ENCODE data around the gene SBNO2. TPM values are rescaled to one million over a fixed set of nuclear protein-coding genes. Genes with fewer than 3 reads are reported as not detected.

Gene SBNO2
- total and polyA plus RNA-seq, 2 donors (not counting 3 experiments of a cell fraction or from before 2014, with no cell fraction given) = 31.4 to 65.7 TPM

DNA sequence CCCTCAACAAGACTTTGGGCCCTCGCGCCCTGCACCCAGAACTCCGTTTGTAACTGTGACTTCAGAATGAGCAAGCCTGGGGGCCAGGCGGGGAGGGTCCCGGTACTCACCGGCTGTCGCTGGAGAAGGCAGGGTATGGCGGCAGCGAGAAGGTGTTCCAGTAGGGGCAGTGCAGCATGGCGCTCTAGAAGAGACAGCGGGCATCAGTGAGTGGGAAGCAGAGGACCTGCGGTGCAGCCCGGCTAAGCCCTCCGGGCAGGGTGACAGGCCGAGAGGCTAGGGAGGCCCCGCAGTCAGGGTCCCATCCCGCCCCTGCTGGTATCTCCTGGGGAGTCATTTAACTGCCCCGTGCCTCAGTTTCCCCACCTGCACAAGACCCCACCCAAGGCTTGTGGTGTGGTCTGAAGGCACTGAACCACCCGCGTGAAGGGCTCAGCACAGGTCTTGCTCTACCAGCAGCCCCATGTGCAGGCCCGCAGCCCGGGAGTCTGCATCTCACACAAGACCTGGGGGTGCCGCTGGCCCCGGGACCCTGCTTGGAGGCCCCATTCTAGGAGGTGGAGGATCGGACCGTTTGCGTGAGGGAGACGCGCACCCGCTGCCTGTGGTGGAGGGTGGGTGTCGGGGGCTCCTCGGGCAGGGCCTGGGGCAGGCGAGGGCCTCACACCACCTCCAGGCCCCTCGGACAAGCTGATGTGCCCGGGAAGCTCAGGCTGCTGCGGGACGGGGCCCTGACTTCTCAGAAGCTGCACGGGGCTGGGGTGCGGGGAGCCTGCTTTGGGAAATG, 24.6 kb downstream of the SBNO2 start:
- no peak for TF ChIP-seq FOS (IDR thresholded peaks at IDR 0.05; ENCODE audit: borderline replicate concordance, insufficient read depth, low read length)
- no peak for TF ChIP-seq EZH2 (IDR thresholded peaks at IDR 0.05; ENCODE audit: borderline replicate concordance, low read depth, low read length, severe bottlenecking)
- TF ChIP-seq, protein P1, sequence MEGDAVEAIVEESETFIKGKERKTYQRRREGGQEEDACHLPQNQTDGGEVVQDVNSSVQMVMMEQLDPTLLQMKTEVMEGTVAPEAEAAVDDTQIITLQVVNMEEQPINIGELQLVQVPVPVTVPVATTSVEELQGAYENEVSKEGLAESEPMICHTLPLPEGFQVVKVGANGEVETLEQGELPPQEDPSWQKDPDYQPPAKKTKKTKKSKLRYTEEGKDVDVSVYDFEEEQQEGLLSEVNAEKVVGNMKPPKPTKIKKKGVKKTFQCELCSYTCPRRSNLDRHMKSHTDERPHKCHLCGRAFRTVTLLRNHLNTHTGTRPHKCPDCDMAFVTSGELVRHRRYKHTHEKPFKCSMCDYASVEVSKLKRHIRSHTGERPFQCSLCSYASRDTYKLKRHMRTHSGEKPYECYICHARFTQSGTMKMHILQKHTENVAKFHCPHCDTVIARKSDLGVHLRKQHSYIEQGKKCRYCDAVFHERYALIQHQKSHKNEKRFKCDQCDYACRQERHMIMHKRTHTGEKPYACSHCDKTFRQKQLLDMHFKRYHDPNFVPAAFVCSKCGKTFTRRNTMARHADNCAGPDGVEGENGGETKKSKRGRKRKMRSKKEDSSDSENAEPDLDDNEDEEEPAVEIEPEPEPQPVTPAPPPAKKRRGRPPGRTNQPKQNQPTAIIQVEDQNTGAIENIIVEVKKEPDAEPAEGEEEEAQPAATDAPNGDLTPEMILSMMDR (IDR thresholded peaks at IDR 0.05; ENCODE audit: extremely low read depth in 1 of 2, insufficient read depth in 1 of 2, low read depth in 1 of 2, low read length in 2 of 2) = no peak
- TF ChIP-seq JUN (IDR thresholded peaks at IDR 0.05; ENCODE audit: borderline replicate concordance, insufficient read depth, insufficient read length, low read depth) = no peak
- TF ChIP-seq, protein P2, sequence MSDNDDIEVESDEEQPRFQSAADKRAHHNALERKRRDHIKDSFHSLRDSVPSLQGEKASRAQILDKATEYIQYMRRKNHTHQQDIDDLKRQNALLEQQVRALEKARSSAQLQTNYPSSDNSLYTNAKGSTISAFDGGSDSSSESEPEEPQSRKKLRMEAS (IDR thresholded peaks at IDR 0.05; ENCODE audit: insufficient read depth, insufficient read length) = no peak
- TF ChIP-seq POLR2AphosphoS5 (IDR thresholded peaks at IDR 0.05; ENCODE audit: insufficient read depth, low read depth, low read length) = no peak
- no peak for TF ChIP-seq MYC (IDR thresholded peaks at IDR 0.05; ENCODE audit: low read depth, low read length)
- no peak for TF ChIP-seq GATA2 (IDR thresholded peaks at IDR 0.05; ENCODE audit: insufficient read depth, insufficient read length, low read depth, low read length)
- no peak for TF ChIP-seq POLR2A (IDR thresholded peaks at IDR 0.05; ENCODE audit: low read depth, low read length)
- Histone ChIP-seq H4K20me1 (replicated peaks; ENCODE audit: control insufficient read depth, extremely low read depth, insufficient read depth, low read length) (no peaks in the 10 kb centered on the region), H3K27me3 (ENCODE audit: control insufficient read depth in 2 of 2, insufficient read depth in 2 of 2, low read length in 2 of 2) (no peaks in the 10 kb centered on the region), H3K36me3 (ENCODE audit: control insufficient read depth in 2 of 2, extremely low read depth in 1 of 2, insufficient read depth in 2 of 2, low read length in 2 of 2) (peaks cover 3 to 25% of the 10 kb centered on the region in 2 experiments), H3K4me2 (ENCODE audit: insufficient read depth, low read length) (no peak overlapping the region), H3K4me3 (replicated peaks in 1 of 3; ENCODE audit: insufficient read depth in 1 of 3, low read depth in 1 of 3, low read length in 3 of 3) (no peak overlapping the region), H3K4me1 (ENCODE audit: control insufficient read depth, extremely low read depth, insufficient read depth, low read length) (no peaks in the 10 kb centered on the region), H3K9me1 (replicated peaks; ENCODE audit: control insufficient read depth, extremely low read depth, insufficient read depth, low read length) (no peaks in the 10 kb centered on the region), H3K9ac (replicated peaks; ENCODE audit: extremely low read depth, insufficient read depth, low read length) (no peak overlapping the region), H3K9me3 (replicated peaks; ENCODE audit: control insufficient read depth, insufficient read depth, low read length) (no peaks in the 10 kb centered on the region), H3K79me2 (ENCODE audit: control insufficient read depth, insufficient read depth, low read length) (no peaks in the 10 kb centered on the region), H2AFZ (ENCODE audit: low read depth, low read length) (no peak overlapping the region), H3K27ac (ENCODE audit: insufficient read depth, low read depth, low read length) (no peak overlapping the region)
- dilution Hi-C loops (cut with MboI; ENCODE audit: extremely low pct_ligation_motif_present, low sequenced_read_pairs) = no loop called here
- POLR2A ChIA-PET = no interaction called here
- DNase-seq (ENCODE audit: low read depth, low spot score) (no peak), FAIRE-seq (no peak)
- no TSS peak for BruUV-seq (replicated peaks)
- intact Hi-C loops (cut with micrococcal nuclease) = no loop called here
- CTCF ChIA-PET = no interaction called here

All from endothelial cell of umbilical vein (primary cell).